Measurements from ENCODE around the gene SPOCK2.

SPOCK2 gene

DNA sequence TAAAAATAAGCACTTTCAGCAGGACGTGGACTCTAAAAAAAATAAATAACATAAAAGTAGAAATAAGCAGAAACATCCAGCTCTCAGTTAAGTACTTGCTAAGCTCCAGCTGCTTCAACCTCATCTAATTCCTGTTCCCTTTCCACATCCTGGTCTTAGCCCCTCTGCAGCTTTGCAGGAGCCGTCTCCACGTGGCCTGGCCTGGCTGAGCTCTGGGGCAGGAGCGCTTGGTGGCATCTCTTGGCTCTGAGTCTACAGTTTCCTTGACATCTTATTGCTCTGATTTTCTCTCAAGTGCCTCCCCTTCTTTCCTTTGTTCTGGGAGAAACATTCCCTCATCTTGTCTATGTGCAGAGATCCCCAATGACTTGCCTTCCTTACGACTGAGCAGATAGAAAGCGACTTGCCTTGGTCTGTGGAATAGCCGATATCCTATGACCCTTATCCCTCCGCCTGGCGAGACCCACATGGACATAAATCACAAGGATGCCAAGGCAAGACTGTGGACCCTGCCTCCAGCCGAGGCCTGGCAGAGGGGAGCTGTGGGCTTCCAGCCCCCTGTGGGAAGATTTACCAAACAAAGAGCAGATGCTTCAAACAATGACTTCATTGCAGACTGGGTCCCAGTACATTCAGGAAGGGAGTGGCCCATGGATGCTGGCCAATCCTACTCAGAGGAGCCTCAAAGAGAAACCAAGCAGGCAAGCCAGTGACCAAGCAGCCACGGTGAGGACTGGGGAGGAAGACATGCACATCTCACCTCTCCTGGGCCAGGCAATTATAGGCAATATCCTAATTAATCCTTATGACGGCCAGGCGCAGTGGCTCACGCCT lies 61.9 kb downstream of the SPOCK2 start:
- TF ChIP-seq, protein P1, sequence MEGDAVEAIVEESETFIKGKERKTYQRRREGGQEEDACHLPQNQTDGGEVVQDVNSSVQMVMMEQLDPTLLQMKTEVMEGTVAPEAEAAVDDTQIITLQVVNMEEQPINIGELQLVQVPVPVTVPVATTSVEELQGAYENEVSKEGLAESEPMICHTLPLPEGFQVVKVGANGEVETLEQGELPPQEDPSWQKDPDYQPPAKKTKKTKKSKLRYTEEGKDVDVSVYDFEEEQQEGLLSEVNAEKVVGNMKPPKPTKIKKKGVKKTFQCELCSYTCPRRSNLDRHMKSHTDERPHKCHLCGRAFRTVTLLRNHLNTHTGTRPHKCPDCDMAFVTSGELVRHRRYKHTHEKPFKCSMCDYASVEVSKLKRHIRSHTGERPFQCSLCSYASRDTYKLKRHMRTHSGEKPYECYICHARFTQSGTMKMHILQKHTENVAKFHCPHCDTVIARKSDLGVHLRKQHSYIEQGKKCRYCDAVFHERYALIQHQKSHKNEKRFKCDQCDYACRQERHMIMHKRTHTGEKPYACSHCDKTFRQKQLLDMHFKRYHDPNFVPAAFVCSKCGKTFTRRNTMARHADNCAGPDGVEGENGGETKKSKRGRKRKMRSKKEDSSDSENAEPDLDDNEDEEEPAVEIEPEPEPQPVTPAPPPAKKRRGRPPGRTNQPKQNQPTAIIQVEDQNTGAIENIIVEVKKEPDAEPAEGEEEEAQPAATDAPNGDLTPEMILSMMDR (IDR thresholded peaks at IDR 0.05; ENCODE audit: low read depth, low read length): no peak
- peak; percentile 50 for DNase-seq (ENCODE audit: low read depth, low spot score)

DNA sequence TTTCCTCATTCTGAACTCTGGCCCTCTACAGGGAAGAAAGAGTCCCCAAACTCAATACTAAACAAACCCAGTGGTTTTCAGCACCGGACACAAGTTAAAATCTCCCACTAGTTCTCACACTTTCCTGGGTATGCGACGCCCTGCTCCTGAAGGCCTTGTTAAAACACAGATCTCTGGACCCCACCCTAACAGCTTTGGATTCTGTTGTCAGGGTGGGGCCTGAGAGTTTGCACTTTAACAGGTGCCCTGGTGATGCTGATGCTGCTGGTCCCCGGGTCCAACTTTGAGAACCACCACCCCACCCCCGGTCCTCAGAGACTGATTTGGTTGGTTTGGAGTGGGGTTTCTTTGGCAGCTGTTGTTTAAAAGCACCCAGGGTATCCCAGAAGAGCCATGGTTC lies 62.5 kb downstream of the SPOCK2 start:
- no peak overlapping the region for H3K4me3 ChIP-seq (ENCODE audit: low read depth, low read length)
- peak; percentile 14 for DNase-seq (ENCODE audit: low read depth, low spot score)
- TF ChIP-seq, protein P1 (IDR thresholded peaks at IDR 0.05; ENCODE audit: low read depth, low read length): no peak
- in situ Hi-C loops (cut with HindIII; ENCODE audit: low sequenced_read_pairs): no loop called here

More for the DNA sequence above, 61.9 kb downstream of the SPOCK2 start:
- in situ Hi-C loops (cut with HindIII; ENCODE audit: low sequenced_read_pairs): no loop called here
- H3K4me3 ChIP-seq (ENCODE audit: low read depth, low read length): no peak overlapping the region

DNA sequence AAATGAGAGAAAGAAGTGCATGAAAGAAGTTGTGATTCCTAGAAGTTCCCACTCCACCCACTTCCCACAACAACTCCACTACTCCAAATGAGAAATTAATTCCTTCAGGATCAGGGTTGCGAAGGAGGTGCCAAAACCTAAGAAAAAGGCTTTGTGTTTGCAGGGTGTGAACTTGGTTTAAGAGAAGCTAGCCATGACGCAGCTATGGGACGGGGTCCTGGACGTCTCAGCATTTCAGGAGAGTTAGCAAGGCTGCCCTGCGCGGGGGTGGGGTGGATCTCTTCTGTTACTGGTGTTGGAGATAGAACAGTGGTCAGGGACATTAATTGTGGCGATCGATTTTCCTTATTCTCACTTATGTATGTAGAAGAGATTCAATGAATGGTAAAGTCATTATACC lies 63.0 kb downstream of the SPOCK2 start:
- in situ Hi-C loops (cut with HindIII; ENCODE audit: low sequenced_read_pairs): no loop called here
- no peak for DNase-seq (ENCODE audit: low read depth, low spot score)
- TF ChIP-seq, protein P1 (IDR thresholded peaks at IDR 0.05; ENCODE audit: low read depth, low read length): no peak
- H3K4me3 ChIP-seq (ENCODE audit: low read depth, low read length): no peak overlapping the region

DNA sequence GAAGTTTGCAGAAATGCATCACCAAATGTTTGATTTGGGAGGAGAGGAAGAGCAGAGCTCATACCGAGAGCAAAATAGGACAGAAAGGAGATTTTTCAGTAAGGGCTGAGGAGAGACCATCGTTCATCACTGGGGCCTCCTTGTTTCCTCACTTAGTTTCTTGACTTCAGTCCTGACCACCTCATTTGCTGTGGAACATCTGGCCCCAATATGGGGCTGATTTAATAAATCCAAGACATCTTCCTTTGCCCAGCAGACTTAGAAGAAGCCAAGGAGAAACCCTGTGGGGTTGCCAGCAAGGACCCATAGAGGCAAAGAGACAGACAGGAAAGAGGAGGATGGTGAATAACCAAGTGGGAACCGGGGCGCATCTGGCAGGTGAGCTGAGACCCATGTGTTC lies 63.8 kb downstream of the SPOCK2 start:
- DNase-seq (ENCODE audit: low read depth, low spot score): no peak
- in situ Hi-C loops (cut with HindIII; ENCODE audit: low sequenced_read_pairs): no loop called here
- TF ChIP-seq, protein P1 (IDR thresholded peaks at IDR 0.05; ENCODE audit: low read depth, low read length): no peak
- H3K4me3 ChIP-seq (ENCODE audit: low read depth, low read length): no peak overlapping the region

DNA sequence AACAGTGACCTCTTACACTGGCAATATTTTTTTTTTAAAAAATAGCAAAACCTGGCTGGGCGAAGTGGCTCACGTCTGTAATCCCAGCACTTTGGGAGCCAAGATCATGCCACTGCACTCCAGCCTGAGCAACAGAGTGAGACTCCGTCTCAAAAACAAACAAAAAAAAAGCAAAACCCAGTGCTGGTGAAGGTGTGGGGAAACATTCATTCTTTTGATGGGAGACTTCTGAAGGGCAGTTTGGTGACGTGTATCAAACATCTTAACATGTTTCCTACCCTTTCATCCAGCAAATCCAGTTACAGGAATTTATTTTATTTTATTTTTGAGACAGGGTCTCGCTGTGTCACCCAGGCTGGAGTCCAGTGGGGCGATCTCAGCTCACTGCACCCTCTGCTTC lies 66.1 kb downstream of the SPOCK2 start:
- no peak overlapping the region for H3K4me3 ChIP-seq (ENCODE audit: low read depth, low read length)
- TF ChIP-seq, protein P1 (IDR thresholded peaks at IDR 0.05; ENCODE audit: low read depth, low read length): no peak
- no peak for DNase-seq (ENCODE audit: low read depth, low spot score)
- in situ Hi-C loops (cut with HindIII; ENCODE audit: low sequenced_read_pairs): no loop called here

DNA sequence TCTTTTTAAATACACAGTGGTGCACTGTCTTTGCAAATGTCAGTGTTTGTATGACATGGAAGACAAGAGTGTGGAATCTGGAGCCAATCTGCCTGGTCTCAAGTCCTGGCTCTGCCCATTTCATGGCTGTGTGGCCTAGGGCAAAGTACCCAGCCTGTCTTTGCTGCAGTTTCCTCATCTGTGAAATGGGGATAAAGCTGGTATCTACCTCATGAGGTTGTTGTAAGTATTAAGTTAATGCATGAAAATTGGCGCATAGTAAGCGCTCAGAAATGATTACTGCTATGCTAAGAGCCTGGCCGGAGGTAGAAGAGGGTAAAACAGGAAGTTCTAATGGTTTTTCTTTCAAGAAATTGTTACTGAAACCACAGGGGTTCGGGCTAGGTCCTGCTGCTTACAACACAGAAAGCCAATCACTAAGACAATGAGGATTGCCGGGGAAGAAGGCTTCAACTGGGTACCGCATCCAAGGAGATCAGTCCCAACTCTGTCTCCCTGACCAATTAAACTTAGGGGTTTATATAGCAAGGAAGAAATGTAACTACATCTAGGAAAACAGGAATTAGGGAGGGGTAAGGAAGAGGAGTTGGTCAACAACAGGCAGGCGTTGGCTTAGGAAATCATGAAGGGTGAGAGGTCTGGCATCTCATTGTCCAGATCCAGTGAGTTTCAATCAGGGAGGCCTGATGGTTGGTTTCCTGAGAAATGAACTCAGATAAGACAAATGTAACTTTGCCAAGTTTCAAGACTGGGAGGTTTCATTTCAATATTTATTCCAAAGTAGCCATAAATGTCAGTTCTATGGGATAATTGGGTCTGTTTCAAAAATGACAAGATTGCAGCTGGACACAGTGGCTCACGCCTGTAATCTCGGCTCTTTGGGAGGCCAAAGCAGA lies 67.2 kb downstream of the SPOCK2 start:
- in situ Hi-C loops (cut with HindIII; ENCODE audit: low sequenced_read_pairs): no loop called here
- H3K4me3 ChIP-seq (ENCODE audit: low read depth, low read length): no peak overlapping the region
- TF ChIP-seq, protein P1 (IDR thresholded peaks at IDR 0.05; ENCODE audit: low read depth, low read length): no peak
- DNase-seq (ENCODE audit: low read depth, low spot score): no peak
